ENCODE data around the gene BMX. TPM values are rescaled to one million over a fixed set of nuclear protein-coding genes. Genes with fewer than 3 reads are reported as not detected.

BMX gene
- total RNA-seq, 1 donor from 2014 or later = 1.5 TPM

Other genes starting within 250 kb of the BMX start
- gene ASB9, start 230.7 kb upstream of the BMX start, total RNA-seq = 0.55 TPM
- 98.2 TPM for gene ASB11, start 185.2 kb upstream of the BMX start, total RNA-seq
- gene PIGA, start 165.3 kb upstream of the BMX start, total RNA-seq = 3.7 TPM
- gene VEGFD, start 116.4 kb upstream of the BMX start, total RNA-seq = 12.4 TPM
- gene PIR, start 7.5 kb upstream of the BMX start, total RNA-seq = 12.0 TPM
- 12.7 TPM for gene ACE2, start 100.2 kb downstream of the BMX start, total RNA-seq
- gene CLTRN, start 164.0 kb downstream of the BMX start, total RNA-seq = 0.79 TPM
- 3.6 TPM for gene CA5B, start 237.5 kb downstream of the BMX start, total RNA-seq